Right lobe of liver (tissue), 4 donors: ENCODE data around the gene SUMO1.

ENCODE experiments used
- POLR2A ChIP-seq: fragments of 450-650 bp; IDR thresholded peaks from one replicate; pipeline ENCODE4 v1.6.1; 2017; ENCODE audit warnings: antibody characterized with exemption, mild to moderate bottlenecking
- TF ChIP-seq, protein P1 (sequence below), 4 donors: fragments of 200-600 bp in 3 of 4; fragments of 450-650 bp in 1 of 4; IDR thresholded peaks; one replicate each; pipeline versions ENCODE4 v1.5.1 to v1.8.0; 2016 to 2022; ENCODE audit warnings: antibody characterized with exemption in 4 of 4, mild to moderate bottlenecking in 2 of 4
- donor health status: DM: no; HTN: no; CAD: no.
- donor health status: DM: no; HTN: no; CAD: no.
- donor health status: DM: no; HTN: yes; CAD: no.

GRCh38 chr2:202278036-202278760, 39.8 kb upstream of the SUMO1 start:
- TF ChIP-seq, protein P1, sequence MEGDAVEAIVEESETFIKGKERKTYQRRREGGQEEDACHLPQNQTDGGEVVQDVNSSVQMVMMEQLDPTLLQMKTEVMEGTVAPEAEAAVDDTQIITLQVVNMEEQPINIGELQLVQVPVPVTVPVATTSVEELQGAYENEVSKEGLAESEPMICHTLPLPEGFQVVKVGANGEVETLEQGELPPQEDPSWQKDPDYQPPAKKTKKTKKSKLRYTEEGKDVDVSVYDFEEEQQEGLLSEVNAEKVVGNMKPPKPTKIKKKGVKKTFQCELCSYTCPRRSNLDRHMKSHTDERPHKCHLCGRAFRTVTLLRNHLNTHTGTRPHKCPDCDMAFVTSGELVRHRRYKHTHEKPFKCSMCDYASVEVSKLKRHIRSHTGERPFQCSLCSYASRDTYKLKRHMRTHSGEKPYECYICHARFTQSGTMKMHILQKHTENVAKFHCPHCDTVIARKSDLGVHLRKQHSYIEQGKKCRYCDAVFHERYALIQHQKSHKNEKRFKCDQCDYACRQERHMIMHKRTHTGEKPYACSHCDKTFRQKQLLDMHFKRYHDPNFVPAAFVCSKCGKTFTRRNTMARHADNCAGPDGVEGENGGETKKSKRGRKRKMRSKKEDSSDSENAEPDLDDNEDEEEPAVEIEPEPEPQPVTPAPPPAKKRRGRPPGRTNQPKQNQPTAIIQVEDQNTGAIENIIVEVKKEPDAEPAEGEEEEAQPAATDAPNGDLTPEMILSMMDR (IDR thresholded peaks at IDR 0.05) = no peak
- no peak for TF ChIP-seq POLR2A
